HuH-7.5 (cell line): ENCODE data around the gene MAGEH1.
"Not testable (repeated sequence)": the region's sequence is repeated elsewhere in the genome, so short reads cannot be mapped to it uniquely, and the experiment has no call there.

Experiments
- DNase-seq: peaks from one replicate; pipeline ENCODE4 v3.0.0; 2011; ENCODE audit warnings: low spot score

MAGEH1 gene

GRCh38 chrX:55451990-55452832, at the start of gene MAGEH1:
MAGEH1 (plus strand) TSS chrX:55452127; CDS start chrX:55452375, 248 bp downstream.
- DNase-seq: no peak

- DNase-seq: not testable (repeated sequence)
These were observed 24.8 kb upstream of the MAGEH1 start for GRCh38 chrX:55427079-55427478.

- not testable (repeated sequence) for DNase-seq
These were observed 8.5 kb upstream of the MAGEH1 start for GRCh38 chrX:55443468-55443867.

GRCh38 chrX:55450259-55450658, 1.7 kb upstream of the MAGEH1 start:
- no peak for DNase-seq

GRCh38 chrX:55451141-55451540, 786 bp upstream of the MAGEH1 start:
- DNase-seq: no peak

GRCh38 chrX:55451626-55451989, 319 bp upstream of the MAGEH1 start:
- DNase-seq: no peak

- DNase-seq: no peak
These were observed 852 bp downstream of the MAGEH1 start for GRCh38 chrX:55452833-55453124.

- not testable (repeated sequence) for DNase-seq
These were observed 3.8 kb downstream of the MAGEH1 start for GRCh38 chrX:55455708-55456107.

GRCh38 chrX:55459426-55459825, 7.5 kb downstream of the MAGEH1 start:
- not testable (repeated sequence) for DNase-seq

GRCh38 chrX:55459926-55460325, 8.0 kb downstream of the MAGEH1 start:
- not testable (repeated sequence) for DNase-seq

GRCh38 chrX:55464050-55464449, 12.1 kb downstream of the MAGEH1 start:
- not testable (repeated sequence) for DNase-seq

- not testable (repeated sequence) for DNase-seq
These were observed 13.2 kb downstream of the MAGEH1 start for GRCh38 chrX:55465108-55465507.

GRCh38 chrX:55465791-55466190, 13.9 kb downstream of the MAGEH1 start:
- DNase-seq: not testable (repeated sequence)

- not testable (repeated sequence) for DNase-seq
These were observed 28.0 kb downstream of the MAGEH1 start for GRCh38 chrX:55479956-55480355.

- DNase-seq: no peak
These were observed 28.6 kb downstream of the MAGEH1 start for GRCh38 chrX:55480390-55481062.

GRCh38 chrX:55484948-55485347, 33.0 kb downstream of the MAGEH1 start:
- DNase-seq: no peak

GRCh38 chrX:55486736-55487135, 34.8 kb downstream of the MAGEH1 start:
- DNase-seq: no peak

GRCh38 chrX:55487143-55487542, 35.2 kb downstream of the MAGEH1 start:
- DNase-seq: no peak

GRCh38 chrX:55488006-55488592, 36.2 kb downstream of the MAGEH1 start:
- no peak for DNase-seq

- no peak for DNase-seq
These were observed 36.8 kb downstream of the MAGEH1 start for GRCh38 chrX:55488593-55489313.

- no peak for DNase-seq
These were observed 37.5 kb downstream of the MAGEH1 start, which contains the start of gene USP51 for GRCh38 chrX:55489314-55490009. USP51 (minus strand) TSS chrX:55489848; CDS start chrX:55488939, 909 bp downstream.

- no peak for DNase-seq
These were observed 38.2 kb downstream of the MAGEH1 start for GRCh38 chrX:55490121-55490520.
